Lung (tissue), 12 donors: ENCODE results near the gene SCRN1. TPM values are rescaled to one million over a fixed set of nuclear protein-coding genes. Genes with fewer than 3 reads are reported as not detected.

Experiments
- ATAC-seq: fragments of 200-7000 bp; cut with Tn5 transposase; one replicate; pipeline ENCODE4 v1.9.1; 2020; ENCODE audit warnings: moderate number of reproducible peaks; ENCODE audit not compliant: insufficient read depth, low FRiP score
- DNase-seq, 3 donors: peaks; one replicate each; pipeline ENCODE4 v3.0.0-alpha.2; 2013 to 2017
- H3K27ac ChIP-seq, 2 donors: one replicate each; pipeline ENCODE4 v1.5.1; 2013; ENCODE audit warnings: mild to moderate bottlenecking in 2 of 2, moderate library complexity in 2 of 2, control low read depth in 1 of 2, inconsistent platforms in 1 of 2, low read depth in 1 of 2, low read length in 1 of 2
- H3K27me3 ChIP-seq, 3 donors: one replicate each; pipeline ENCODE4 v1.5.1; 2013; ENCODE audit warnings: low read length in 2 of 3; ENCODE audit not compliant: control insufficient read depth in 3 of 3, insufficient read depth in 3 of 3
- H3K36me3 ChIP-seq, 4 donors: one replicate each; pipeline ENCODE4 v1.5.1; 2013; ENCODE audit warnings: low read length in 4 of 4, mild to moderate bottlenecking in 1 of 4, moderate library complexity in 1 of 4; ENCODE audit not compliant: control insufficient read depth in 4 of 4, insufficient read depth in 4 of 4
- H3K4me1 ChIP-seq, 5 donors: one replicate each; pipeline ENCODE4 v1.5.1; 2013; ENCODE audit warnings: low read length in 5 of 5, mild to moderate bottlenecking in 2 of 5, moderate library complexity in 1 of 5; ENCODE audit not compliant: control insufficient read depth in 5 of 5, insufficient read depth in 5 of 5
- H3K4me3 ChIP-seq: one replicate; pipeline ENCODE4 v1.5.1; 2013; ENCODE audit warnings: mild to moderate bottlenecking, control low read depth, moderate library complexity
- H3K9ac ChIP-seq, 2 donors: one replicate each; pipeline ENCODE4 v1.5.1; 2013; ENCODE audit warnings: low read length in 2 of 2, control low read depth in 1 of 2; ENCODE audit not compliant: insufficient read depth in 1 of 2
- H3K9me3 ChIP-seq, 4 donors: one replicate each; pipeline ENCODE4 v1.5.1; 2013; ENCODE audit warnings: low read length in 3 of 4, mild to moderate bottlenecking in 1 of 4, moderate library complexity in 1 of 4; ENCODE audit not compliant: control insufficient read depth in 4 of 4, insufficient read depth in 3 of 4
- WGBS, 2 donors: extraction: QIAGEN DNeasy Blood & Tissue Kit; methylation state at CpG; one replicate each; pipeline ENCODE4 v1.1.7; 2013; 5-methylcytosine and 5-hydroxymethylcytosine counted together
- polyA plus RNA-seq, 2 donors: library from polyadenylated mRNA; stranded (reverse); fragments of 200-250 nt; gene quantifications; one replicate each; pipeline ENCODE4 v1.2.1, GENCODE V29; 2013
- total RNA-seq, 2 donors: library from RNA; depleted of rRNA in 1 of 2; stranded (reverse); fragments of >200 nt in 1 of 2; gene quantifications; one replicate each; pipeline ENCODE4 v1.2.1, GENCODE V29; 2014 to 2021
- TF ChIP-seq, protein P1 (sequence below): IDR thresholded peaks from 2 replicates; pipeline ENCODE4 v1.5.1; 2012; ENCODE audit warnings: mild to moderate bottlenecking; ENCODE audit errors: control extremely low read depth, extremely low read depth
- donor health status: control.
- donor health status: control.
- donor health status: Bipolar disorder and iron deficiency.
- donor health status: healthy.
- donor health status: DM: yes; HTN: yes; CAD: no.

The SCRN1 gene
- total and polyA plus RNA-seq, 4 donors, result 5.5 to 32.3 (median 20.2) TPM

DNA sequence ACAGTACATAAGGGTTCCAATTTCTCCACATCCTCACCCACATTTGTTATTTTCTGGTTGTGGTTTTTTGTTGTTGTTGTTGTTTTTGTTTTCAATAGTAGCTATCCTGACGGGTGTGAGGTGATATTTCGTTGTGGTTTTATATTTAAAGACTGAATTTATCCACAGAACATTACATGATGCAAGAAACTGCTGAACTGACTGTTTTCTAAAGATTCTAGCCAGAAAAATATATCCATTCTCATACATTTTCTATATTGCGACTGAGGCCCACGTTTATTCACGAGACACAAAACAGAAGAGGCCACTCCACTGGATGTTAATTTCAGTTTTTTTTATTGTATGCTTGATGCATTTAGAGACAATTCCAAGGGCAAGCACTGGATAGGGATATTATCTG lies 69.8 kb downstream of the SCRN1 start:
- H3K27ac ChIP-seq, result no peak overlapping the region
- TF ChIP-seq, protein P1, sequence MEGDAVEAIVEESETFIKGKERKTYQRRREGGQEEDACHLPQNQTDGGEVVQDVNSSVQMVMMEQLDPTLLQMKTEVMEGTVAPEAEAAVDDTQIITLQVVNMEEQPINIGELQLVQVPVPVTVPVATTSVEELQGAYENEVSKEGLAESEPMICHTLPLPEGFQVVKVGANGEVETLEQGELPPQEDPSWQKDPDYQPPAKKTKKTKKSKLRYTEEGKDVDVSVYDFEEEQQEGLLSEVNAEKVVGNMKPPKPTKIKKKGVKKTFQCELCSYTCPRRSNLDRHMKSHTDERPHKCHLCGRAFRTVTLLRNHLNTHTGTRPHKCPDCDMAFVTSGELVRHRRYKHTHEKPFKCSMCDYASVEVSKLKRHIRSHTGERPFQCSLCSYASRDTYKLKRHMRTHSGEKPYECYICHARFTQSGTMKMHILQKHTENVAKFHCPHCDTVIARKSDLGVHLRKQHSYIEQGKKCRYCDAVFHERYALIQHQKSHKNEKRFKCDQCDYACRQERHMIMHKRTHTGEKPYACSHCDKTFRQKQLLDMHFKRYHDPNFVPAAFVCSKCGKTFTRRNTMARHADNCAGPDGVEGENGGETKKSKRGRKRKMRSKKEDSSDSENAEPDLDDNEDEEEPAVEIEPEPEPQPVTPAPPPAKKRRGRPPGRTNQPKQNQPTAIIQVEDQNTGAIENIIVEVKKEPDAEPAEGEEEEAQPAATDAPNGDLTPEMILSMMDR, result no peak
- peaks cover 0 to 1% (median 0%) of the 10 kb centered on the region in 5 donors for H3K4me1 ChIP-seq
- no peaks in the 10 kb centered on the region for H3K9me3 ChIP-seq
- ATAC-seq, result no peak
- 92 to 95% methylated on average over 5 of the region's 5 CpGs for WGBS, 2 donors
- no peak overlapping the region for H3K9ac ChIP-seq
- no peak for DNase-seq
- no peak overlapping the region for H3K4me3 ChIP-seq
- H3K27me3 ChIP-seq, result no peaks in the 10 kb centered on the region
- peaks cover 0 to 18% (median 6%) of the 10 kb centered on the region in 4 donors for H3K36me3 ChIP-seq

DNA sequence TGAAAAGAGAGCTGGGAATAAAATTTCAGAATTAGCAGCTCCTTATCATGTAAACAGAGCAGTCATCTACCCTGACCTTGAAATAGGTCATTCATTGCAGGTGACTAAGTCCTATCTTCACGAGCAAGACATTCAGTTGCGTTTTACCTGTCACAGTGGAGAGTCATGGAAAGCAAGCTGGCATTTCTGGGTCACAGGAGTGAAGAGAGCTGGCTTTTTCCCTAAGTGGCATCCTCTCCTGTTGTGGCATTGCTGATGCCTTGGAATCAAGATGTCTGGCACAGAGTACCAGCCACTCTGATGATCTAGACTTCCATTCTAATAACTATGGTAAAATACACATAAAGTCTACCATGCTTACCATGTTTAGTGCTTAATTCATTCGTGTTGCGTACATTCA lies 70.8 kb downstream of the SCRN1 start:
- Histone ChIP-seq H3K27ac (no peak overlapping the region), H3K4me3 (no peak overlapping the region), H3K27me3 (no peaks in the 10 kb centered on the region), H3K9me3 (no peaks in the 10 kb centered on the region), H3K36me3 (peaks cover 0 to 15% (median 6%) of the 10 kb centered on the region in 4 donors), H3K4me1 (peaks cover 0 to 1% (median 0%) of the 10 kb centered on the region in 5 donors), H3K9ac (no peak overlapping the region)
- no peak for ATAC-seq
- TF ChIP-seq, protein P1, result no peak
- DNase-seq, result no peak
- 91 to 95% methylated on average over 4 of the region's 4 CpGs for WGBS, 2 donors

DNA sequence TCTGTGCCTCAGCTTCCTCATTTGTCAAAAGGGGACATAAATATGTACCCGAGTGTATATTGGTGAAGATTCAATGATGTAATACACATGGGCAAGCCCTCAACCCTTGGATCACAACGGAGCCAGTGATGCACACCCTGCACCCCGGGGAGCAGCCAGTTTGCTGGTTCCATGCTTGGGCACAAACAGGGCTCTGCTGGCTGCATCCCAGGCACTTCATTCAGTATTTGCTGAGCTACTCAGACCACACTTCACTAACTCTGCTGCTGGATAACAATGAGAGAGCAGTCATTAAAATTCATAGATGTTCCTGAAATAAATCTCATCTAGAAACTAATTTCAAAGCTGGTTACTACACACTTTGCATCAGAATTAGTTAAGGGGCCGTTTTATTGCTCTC lies 72.0 kb downstream of the SCRN1 start:
- H3K27me3 ChIP-seq, result no peaks in the 10 kb centered on the region
- H3K27ac ChIP-seq, result no peak overlapping the region
- 69 to 84% methylated on average over 4 of the region's 4 CpGs for WGBS, 2 donors
- H3K4me3 ChIP-seq, result no peak overlapping the region
- TF ChIP-seq, protein P1, result no peak
- ATAC-seq (no peak), DNase-seq (no peak)
- H3K9me3 ChIP-seq, result no peaks in the 10 kb centered on the region
- no peak overlapping the region for H3K9ac ChIP-seq
- peaks cover 0 to 1% (median 0%) of the 10 kb centered on the region in 5 donors for H3K4me1 ChIP-seq
- H3K36me3 ChIP-seq, result peaks cover 0 to 8% (median 4%) of the 10 kb centered on the region in 4 donors
